Activated T-helper 1 cell treated with anti-CD3 and anti-CD28 coated beads, Interleukin-12 subunit alpha, Interleukin-12 subunit beta, Interleukin-2, Interleukin-4 antibody, amounts not matched to agents 30 ng/mL and 10 ng/mL and 1 ng/mL, durations not matched to agents 14 hours and 24 hours and 36 hours (primary cell): ENCODE data around the gene NUDT16L1. TPM values are rescaled to one million over a fixed set of nuclear protein-coding genes. Genes with fewer than 3 reads are reported as not detected.
A peak's percentile ranks its signal among the peaks of the same experiment; 100 is the strongest.

Experiments used
- DNase-seq: peaks from one replicate; pipeline ENCODE4 v3.0.0; 2021; ENCODE audit warnings: low spot score
- H3K27ac Mint-ChIP-seq: one replicate; pipeline ENCODE4 v1.8.0; 2021; ENCODE audit warnings: mild to moderate bottlenecking, mixed read lengths
- H3K27me3 Mint-ChIP-seq: one replicate; pipeline ENCODE4 v1.8.0; 2022; ENCODE audit warnings: mild to moderate bottlenecking, moderate library complexity, mixed read lengths; ENCODE audit not compliant: insufficient read depth
- H3K36me3 Mint-ChIP-seq: one replicate; pipeline ENCODE4 v1.8.0; 2021; ENCODE audit warnings: low read depth, mixed read lengths
- H3K4me1 Mint-ChIP-seq: one replicate; pipeline ENCODE4 v1.8.0; 2021; ENCODE audit warnings: low read depth, mixed read lengths
- H3K4me3 Mint-ChIP-seq: one replicate; pipeline ENCODE4 v1.8.0; 2021; ENCODE audit warnings: mild to moderate bottlenecking, moderate library complexity, mixed read lengths
- H3K9me3 Mint-ChIP-seq: one replicate; pipeline ENCODE4 v1.8.0; 2021; ENCODE audit warnings: mixed read lengths
- intact Hi-C: fragments of 100-400 bp; cut with micrococcal nuclease; formaldehyde crosslinking; loops from one replicate; pipeline ENCODE4 v1.15.1; 2024
- total RNA-seq: library from RNA; stranded (reverse); gene quantifications from 2 replicates; pipeline ENCODE4 v1.2.3, GENCODE V29; 2022

NUDT16L1 gene
- total RNA-seq, 1 donor from 2014 or later, result 39.9 TPM

DNA sequence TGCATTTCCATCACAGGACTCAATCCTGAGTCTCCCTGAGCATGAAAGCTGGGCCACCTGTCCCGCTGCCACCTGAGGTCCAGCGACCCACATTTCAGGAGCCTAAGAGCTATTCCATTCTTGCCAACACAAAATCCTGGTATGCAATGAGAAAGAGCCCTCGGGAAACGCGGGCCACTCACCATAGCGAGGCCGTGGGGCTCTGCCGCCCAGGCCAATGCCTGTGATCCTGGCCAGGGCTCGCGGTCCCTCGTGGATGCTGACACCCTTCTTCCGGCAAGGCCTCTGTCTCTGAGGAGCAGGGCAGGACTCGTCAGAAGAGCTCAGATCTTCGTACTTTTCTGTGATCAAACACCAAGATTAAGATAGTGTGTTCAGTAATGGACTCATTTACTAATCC is 11.6 kb downstream of the NUDT16L1 start:
- no peak overlapping the region for H3K4me3 Mint-ChIP-seq
- no peak for DNase-seq
- no peaks in the 10 kb centered on the region for H3K27me3 Mint-ChIP-seq
- peaks cover 6% of the 10 kb centered on the region for H3K4me1 Mint-ChIP-seq
- no peak overlapping the region for H3K27ac Mint-ChIP-seq
- intact Hi-C loops, result no loop called here
- peaks cover 14% of the 10 kb centered on the region for H3K36me3 Mint-ChIP-seq
- no peaks in the 10 kb centered on the region for H3K9me3 Mint-ChIP-seq

GRCh38 chr16:4706871-4707270 is 13.5 kb downstream of the NUDT16L1 start:
- Mint-ChIP-seq H3K36me3 (peaks cover 16% of the 10 kb centered on the region), H3K4me1 (no peaks in the 10 kb centered on the region), H3K4me3 (no peak overlapping the region), H3K27ac (no peak overlapping the region), H3K9me3 (no peaks in the 10 kb centered on the region), H3K27me3 (no peaks in the 10 kb centered on the region)
- DNase-seq, result no peak
- intact Hi-C loops, result no loop called here

DNA sequence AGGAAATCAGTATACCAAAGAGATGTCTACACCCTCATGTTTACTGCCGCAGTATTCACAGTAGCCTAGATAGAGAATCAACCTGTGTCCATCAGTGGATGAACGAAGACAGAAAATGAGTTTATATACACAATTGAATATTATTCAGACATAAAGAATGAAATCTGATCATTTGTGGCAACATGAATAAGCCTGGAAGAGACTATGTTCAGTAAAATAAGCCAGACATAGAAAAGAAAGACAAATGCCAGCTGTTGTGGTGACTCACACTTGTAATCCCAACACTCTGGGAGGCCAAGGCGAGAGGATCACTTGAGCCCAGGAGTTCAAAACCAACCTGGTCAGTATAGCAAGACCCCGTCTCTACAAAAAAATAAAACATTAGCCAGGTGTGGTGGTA is 16.1 kb downstream of the NUDT16L1 start:
- Mint-ChIP-seq H3K36me3 (peaks cover 16% of the 10 kb centered on the region), H3K4me3 (no peak overlapping the region), H3K9me3 (no peaks in the 10 kb centered on the region), H3K27me3 (no peaks in the 10 kb centered on the region), H3K4me1 (no peaks in the 10 kb centered on the region), H3K27ac (no peak overlapping the region)
- no peak for DNase-seq
- intact Hi-C loops, result no loop called here

GRCh38 chr16:4713663-4714501 is 20.5 kb downstream of the NUDT16L1 start:
- Mint-ChIP-seq H3K9me3 (no peaks in the 10 kb centered on the region), H3K27ac (peak overlapping the region; percentile 23), H3K27me3 (no peaks in the 10 kb centered on the region), H3K4me3 (no peak overlapping the region), H3K4me1 (no peaks in the 10 kb centered on the region), H3K36me3 (peaks cover 5% of the 10 kb centered on the region)
- intact Hi-C loops, result no loop called here
- DNase-seq, result no peak

GRCh38 chr16:4714996-4715395 is 21.6 kb downstream of the NUDT16L1 start:
- intact Hi-C loops, result no loop called here
- no peak for DNase-seq
- Mint-ChIP-seq H3K36me3 (peaks cover 5% of the 10 kb centered on the region), H3K4me3 (no peak overlapping the region), H3K4me1 (no peaks in the 10 kb centered on the region), H3K9me3 (no peaks in the 10 kb centered on the region), H3K27me3 (no peaks in the 10 kb centered on the region), H3K27ac (no peak overlapping the region)

- DNase-seq, result no peak
- Mint-ChIP-seq H3K9me3 (no peaks in the 10 kb centered on the region), H3K27ac (no peak overlapping the region), H3K36me3 (no peaks in the 10 kb centered on the region), H3K4me3 (no peak overlapping the region), H3K4me1 (no peaks in the 10 kb centered on the region), H3K27me3 (no peaks in the 10 kb centered on the region)
- intact Hi-C loops, result no loop called here
Observed at GRCh38 chr16:4718466-4718865, 25.1 kb downstream of the NUDT16L1 start.

- H3K9me3 Mint-ChIP-seq, result no peaks in the 10 kb centered on the region
- no peaks in the 10 kb centered on the region for H3K27me3 Mint-ChIP-seq
- H3K36me3 Mint-ChIP-seq, result peaks cover 3% of the 10 kb centered on the region
Observed at GRCh38 chr16:4723071-4723767, 29.9 kb downstream of the NUDT16L1 start.

DNA sequence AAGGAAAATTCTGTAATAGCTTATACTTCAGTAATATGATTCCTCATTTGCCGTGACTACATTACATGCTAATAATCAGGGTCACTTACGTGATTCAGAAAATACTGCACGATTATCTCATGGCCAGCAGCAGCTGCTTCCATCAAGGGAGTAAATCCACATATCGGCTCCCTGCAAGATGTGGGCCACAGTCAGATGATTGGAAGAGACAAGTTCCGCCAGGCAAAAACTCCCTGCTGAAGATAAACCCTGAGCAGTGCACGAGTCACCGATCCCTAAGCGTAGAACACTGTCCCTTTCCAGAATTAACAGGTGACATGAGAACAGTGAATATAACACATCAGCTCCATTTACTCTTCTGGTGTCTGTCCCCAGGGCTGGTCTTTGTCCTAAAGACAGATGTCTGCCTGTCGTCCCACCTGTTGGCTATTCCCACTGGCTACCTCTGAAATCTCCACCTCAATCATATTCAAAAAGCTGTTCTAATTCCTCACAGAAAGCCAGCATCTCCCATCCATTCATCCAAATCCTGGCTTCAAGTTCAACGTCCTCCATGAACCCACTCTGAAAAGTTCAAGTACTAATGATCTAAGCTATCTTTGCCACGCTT is 31.4 kb downstream of the NUDT16L1 start:
- no peaks in the 10 kb centered on the region for H3K9me3 Mint-ChIP-seq
- H3K4me1 Mint-ChIP-seq, result no peaks in the 10 kb centered on the region
- no peak overlapping the region for H3K4me3 Mint-ChIP-seq
- H3K27me3 Mint-ChIP-seq, result no peaks in the 10 kb centered on the region
- H3K27ac Mint-ChIP-seq, result no peak overlapping the region
- peaks cover 7% of the 10 kb centered on the region for H3K36me3 Mint-ChIP-seq
- DNase-seq, result no peak
- intact Hi-C loops, result no loop called here

More at GRCh38 chr16:4723071-4723767, 29.9 kb downstream of the NUDT16L1 start:
- Mint-ChIP-seq H3K27ac (no peak overlapping the region), H3K4me1 (no peaks in the 10 kb centered on the region), H3K4me3 (no peak overlapping the region)
- intact Hi-C loops, result no loop called here
- no peak for DNase-seq

DNA sequence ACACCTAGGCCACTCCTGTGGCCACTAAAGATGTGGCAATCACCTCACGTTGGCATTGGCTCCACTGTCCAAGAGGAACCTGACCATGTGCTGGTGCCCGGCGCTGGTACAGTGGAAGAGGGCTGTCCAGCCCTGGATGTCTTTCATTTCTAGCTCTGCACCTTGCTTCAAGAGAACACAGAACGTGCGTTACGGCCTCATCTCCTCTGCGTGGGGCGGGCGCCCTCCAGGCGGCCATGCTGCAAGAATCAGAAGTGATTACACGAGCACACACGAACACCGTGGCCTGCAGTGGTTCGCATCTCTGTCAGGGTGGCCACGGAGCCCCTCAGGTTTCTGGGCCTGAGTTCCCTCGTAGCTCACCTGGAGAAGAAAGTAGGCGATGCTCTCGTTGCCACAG is 33.3 kb downstream of the NUDT16L1 start:
- no peaks in the 10 kb centered on the region for H3K27me3 Mint-ChIP-seq
- no peaks in the 10 kb centered on the region for H3K4me1 Mint-ChIP-seq
- DNase-seq, result no peak
- H3K27ac Mint-ChIP-seq, result no peak overlapping the region
- H3K4me3 Mint-ChIP-seq, result no peak overlapping the region
- intact Hi-C loops, result no loop called here
- no peaks in the 10 kb centered on the region for H3K9me3 Mint-ChIP-seq
- peaks cover 9% of the 10 kb centered on the region for H3K36me3 Mint-ChIP-seq

GRCh38 chr16:4728676-4729075 is 35.3 kb downstream of the NUDT16L1 start:
- H3K27me3 Mint-ChIP-seq, result no peaks in the 10 kb centered on the region
- intact Hi-C loops, result no loop called here
- no peaks in the 10 kb centered on the region for H3K9me3 Mint-ChIP-seq
- DNase-seq, result no peak
- H3K36me3 Mint-ChIP-seq, result peaks cover 11% of the 10 kb centered on the region
- H3K4me1 Mint-ChIP-seq, result peaks cover 11% of the 10 kb centered on the region
- H3K27ac Mint-ChIP-seq, result no peak overlapping the region
- no peak overlapping the region for H3K4me3 Mint-ChIP-seq

GRCh38 chr16:4729876-4730275 is 36.5 kb downstream of the NUDT16L1 start:
- intact Hi-C loops, result loop anchor here (5.0 kb wide), 2 partner anchors 53 to 303 kb away; partner anchors contain the start of gene DNAJA3
- H3K36me3 Mint-ChIP-seq, result peaks cover 11% of the 10 kb centered on the region
- H3K9me3 Mint-ChIP-seq, result no peaks in the 10 kb centered on the region
- no peak overlapping the region for H3K4me3 Mint-ChIP-seq
- no peak for DNase-seq
- no peak overlapping the region for H3K27ac Mint-ChIP-seq
- no peaks in the 10 kb centered on the region for H3K27me3 Mint-ChIP-seq
- H3K4me1 Mint-ChIP-seq, result peaks cover 12% of the 10 kb centered on the region

DNA sequence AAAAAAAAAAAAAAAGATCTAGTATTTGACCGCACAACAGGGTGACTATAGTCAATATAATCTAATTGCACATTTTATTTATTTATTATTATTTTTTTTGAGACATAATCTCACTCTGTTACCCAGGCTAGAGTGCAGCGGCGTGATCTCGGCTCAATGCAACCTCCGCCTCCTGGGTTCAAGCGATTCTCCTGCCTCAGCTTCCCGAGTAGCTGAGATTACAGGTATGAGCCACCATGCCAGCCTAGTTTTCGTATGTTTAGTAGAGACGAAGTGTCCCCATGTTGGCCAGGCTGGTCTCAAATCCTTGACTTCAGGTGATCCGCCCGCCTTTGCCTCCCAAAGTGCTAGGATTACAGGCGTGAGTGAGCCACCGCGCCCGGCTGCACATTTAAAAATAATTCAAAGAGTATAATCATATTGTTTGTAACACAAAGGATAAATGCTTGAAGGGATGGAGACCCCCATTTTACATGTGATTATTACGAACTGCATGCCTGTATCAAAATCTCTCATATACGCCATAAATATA is 39.9 kb downstream of the NUDT16L1 start:
- H3K36me3 Mint-ChIP-seq, result peaks cover 7% of the 10 kb centered on the region
- H3K27me3 Mint-ChIP-seq, result no peaks in the 10 kb centered on the region
- peak overlapping the region; percentile 88 for H3K4me3 Mint-ChIP-seq
- H3K27ac Mint-ChIP-seq, result peak overlapping the region; percentile 58
- H3K9me3 Mint-ChIP-seq, result no peaks in the 10 kb centered on the region
- H3K4me1 Mint-ChIP-seq, result peaks cover 26% of the 10 kb centered on the region
- DNase-seq, result no peak
- intact Hi-C loops, result loop anchor here (5.0 kb wide), 2 partner anchors 56 to 306 kb away; partner anchors contain the start of gene DNAJA3

DNA sequence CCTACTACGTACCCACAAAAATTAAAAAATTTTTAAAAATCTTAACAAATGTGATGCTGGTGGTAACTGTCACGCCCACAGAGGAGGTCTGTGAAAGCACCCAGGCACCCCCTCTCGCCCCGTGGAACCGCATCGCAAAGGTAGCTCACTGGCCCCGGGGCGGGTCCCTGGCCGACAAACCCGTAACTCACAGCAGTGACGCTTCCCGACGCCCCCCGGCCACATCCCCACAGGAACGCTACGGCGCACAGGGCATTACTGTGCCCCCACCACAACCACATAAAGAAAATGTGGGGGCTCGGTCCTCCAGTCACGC is 40.3 kb downstream of the NUDT16L1 start:
- Mint-ChIP-seq H3K27me3 (no peaks in the 10 kb centered on the region), H3K4me1 (peaks cover 26% of the 10 kb centered on the region), H3K27ac (peak overlapping the region; percentile 58), H3K4me3 (peak overlapping the region; percentile 88), H3K36me3 (peaks cover 5% of the 10 kb centered on the region), H3K9me3 (no peaks in the 10 kb centered on the region)
- no peak for DNase-seq
- intact Hi-C loops, result loop anchor here (1.0 to 5.0 kb wide), 9 partner anchors 34 to 306 kb away; partner anchors contain the start of genes DNAJA3, GLYR1, NUDT16L1 and ROGDI
